ENCODE results near the gene ZCCHC24. TPM values are rescaled to one million over a fixed set of nuclear protein-coding genes. Genes with fewer than 3 reads are reported as not detected.

The ZCCHC24 gene
- total and polyA plus RNA-seq, 2 of the 8 experiments (the other 6 are each of a cell fraction or from before 2014, with no cell fraction given) = 3.9 to 6.9 TPM

GRCh38 chr10:79409726-79410085 is 35.7 kb downstream of the ZCCHC24 start:
- CTCF ChIA-PET (ENCODE audit: partially characterized antibody) = interaction anchor here (1.0 to 2.5 kb wide), 7 partner anchors 9 to 78 kb away, joined by 3 to 9 read pairs (median 5); no protein-coding TSS in a partner anchor
- Histone ChIP-seq H4K20me1 (replicated peaks in 1 of 2; ENCODE audit: control insufficient read depth in 1 of 2, insufficient read depth in 2 of 2, low read length in 2 of 2) (no peaks in the 10 kb centered on the region), H3K79me1 (ENCODE audit: low read depth, low read length) (no peaks in the 10 kb centered on the region), H3K14ac (ENCODE audit: insufficient read length) (no peak overlapping the region), H2BK120ac (replicated peaks; ENCODE audit: low read depth, low read length) (no peak overlapping the region), H3K23ac (ENCODE audit: insufficient read length) (no peak overlapping the region), H2AFZ (ENCODE audit: low read length) (no peak overlapping the region), H3K56ac (replicated peaks; ENCODE audit: insufficient read length, low read depth, low read length) (no peak overlapping the region), H3K18ac (ENCODE audit: extremely low read depth, low read length) (no peak overlapping the region), H4K8ac (ENCODE audit: extremely low read depth, insufficient read depth, low read length) (no peak overlapping the region; the same call in 1 of the 2 replicates), H4K91ac (replicated peaks; ENCODE audit: insufficient read length, low read length) (no peak overlapping the region), H3K4me2 (ENCODE audit: insufficient read depth in 1 of 2, low read depth in 2 of 2, low read length in 2 of 2) (no peak overlapping the region), H3K27me3 (replicated peaks in 1 of 4; ENCODE audit: control insufficient read depth in 3 of 4, extremely low read depth in 1 of 4, insufficient read depth in 3 of 4, low read length in 3 of 4) (no peaks in the 10 kb centered on the region; a peak in 1 of 7 replicates), H2BK12ac (ENCODE audit: low read depth, low read length) (no peak overlapping the region), H4K5ac (ENCODE audit: insufficient read length, low read depth, low read length) (no peak overlapping the region), H3K4me1 (replicated peaks in 1 of 4; ENCODE audit: control insufficient read depth in 3 of 4, insufficient read depth in 4 of 4, low read length in 3 of 4) (peaks cover 0 to 10% (median 6%) of the 10 kb centered on the region in 4 experiments; a peak in 6 of 7 replicates), H3K4ac (replicated peaks; ENCODE audit: insufficient read length, low read depth, low read length) (no peak overlapping the region), H2BK20ac (ENCODE audit: low read length) (no peak overlapping the region), H3K9ac (replicated peaks in 1 of 4; ENCODE audit: extremely low read depth in 1 of 4, low read depth in 3 of 4, low read length in 3 of 4) (no peak overlapping the region), H2BK5ac (ENCODE audit: low read depth, low read length) (no peak overlapping the region), H2BK15ac (ENCODE audit: low read length) (no peak overlapping the region), H3K27ac (ENCODE audit: low read depth, low read length) (no peak overlapping the region), H3K23me2 (ENCODE audit: low read depth, low read length) (no peaks in the 10 kb centered on the region), H2AK5ac (ENCODE audit: low read depth, low read length) (no peak overlapping the region), H3K4me3 (ENCODE audit: extremely low read depth in 1 of 4, insufficient read depth in 2 of 4, low read depth in 3 of 4, low read length in 4 of 4) (no peak overlapping the region), H3K79me2 (ENCODE audit: control insufficient read depth in 1 of 2, insufficient read depth in 2 of 2, low read length in 2 of 2) (no peaks in the 10 kb centered on the region), H3K36me3 (ENCODE audit: control insufficient read depth in 2 of 4, insufficient read depth in 4 of 4, low read length in 3 of 4) (no peaks in the 10 kb centered on the region), H3K9me3 (ENCODE audit: insufficient read depth in 2 of 2, low read depth in 1 of 2, low read length in 1 of 2) (no peaks in the 10 kb centered on the region)
- no peak for DNase-seq (ENCODE audit: low read depth in 1 of 2, low spot score in 2 of 2)
- 82% methylated on average over 7 of the region's 9 CpGs; no CpG with 5 or more reads in 1 of the 2 experiments for WGBS, 2 experiments (ENCODE audit: extremely low coverage in 1 of 2, insufficient coverage in 1 of 2, insufficient read length in 1 of 2, insufficient replicate concordance in 2 of 2, low coverage in 1 of 2, low lambda C conversion rate in 2 of 2, missing lambda C conversion rate in 1 of 2)
- FAIRE-seq = no peak
- POLR2A ChIA-PET (ENCODE audit: partially characterized antibody) = no interaction called here
- no peak for TF ChIP-seq CTCF (IDR thresholded peaks at IDR 0.05; ENCODE audit: control extremely low read depth in 1 of 3, insufficient read depth in 1 of 3, low read depth in 1 of 3, low read length in 3 of 3)
- no peak for TF ChIP-seq SIN3A (conservative IDR thresholded peaks at IDR 0.05 in 1 of 2, IDR thresholded peaks at IDR 0.05 in 1 of 2; ENCODE audit: low read depth in 1 of 2, low read length in 2 of 2)
- no peak for TF ChIP-seq NRF1 (IDR thresholded peaks at IDR 0.05; ENCODE audit: low read depth, low read length)
- TF ChIP-seq MAFK (IDR thresholded peaks at IDR 0.05; ENCODE audit: low read depth, low read length) = no peak
- TF ChIP-seq ATF3 (IDR thresholded peaks at IDR 0.05; ENCODE audit: insufficient read depth, low read depth, low read length) = no peak
- TF ChIP-seq ATF2 (IDR thresholded peaks at IDR 0.05; ENCODE audit: low read length) = no peak
- TF ChIP-seq CBX8 (IDR thresholded peaks at IDR 0.05; ENCODE audit: borderline replicate concordance, low read depth, low read length) = no peak
- TF ChIP-seq PHF8 (conservative IDR thresholded peaks at IDR 0.05; ENCODE audit: low read depth, low read length) = no peak
- TF ChIP-seq HDAC6 (IDR thresholded peaks at IDR 0.05; ENCODE audit: low read depth, low read length) = no peak
